Prostate gland (tissue), 2 donors: Measurements from ENCODE around the gene FARP1.

Source experiments
- POLR2A ChIP-seq: fragments of 450-650 bp; IDR thresholded peaks from one replicate; pipeline ENCODE4 v1.6.1; 2016; ENCODE audit warnings: antibody characterized with exemption, mild to moderate bottlenecking
- TF ChIP-seq, protein P1 (sequence below), 4 experiments: fragments of 200-600 bp in 2 of 4; fragments of 450-650 bp in 2 of 4; sonication (generic) in 2 of 4; IDR thresholded peaks; 1 replicate in 3 of 4; 2 replicates in 1 of 4; pipeline ENCODE4 v1.5.1; 2016 to 2019; ENCODE audit warnings: antibody characterized with exemption in 4 of 4, mild to moderate bottlenecking in 2 of 4, moderate library complexity in 2 of 4

DNA sequence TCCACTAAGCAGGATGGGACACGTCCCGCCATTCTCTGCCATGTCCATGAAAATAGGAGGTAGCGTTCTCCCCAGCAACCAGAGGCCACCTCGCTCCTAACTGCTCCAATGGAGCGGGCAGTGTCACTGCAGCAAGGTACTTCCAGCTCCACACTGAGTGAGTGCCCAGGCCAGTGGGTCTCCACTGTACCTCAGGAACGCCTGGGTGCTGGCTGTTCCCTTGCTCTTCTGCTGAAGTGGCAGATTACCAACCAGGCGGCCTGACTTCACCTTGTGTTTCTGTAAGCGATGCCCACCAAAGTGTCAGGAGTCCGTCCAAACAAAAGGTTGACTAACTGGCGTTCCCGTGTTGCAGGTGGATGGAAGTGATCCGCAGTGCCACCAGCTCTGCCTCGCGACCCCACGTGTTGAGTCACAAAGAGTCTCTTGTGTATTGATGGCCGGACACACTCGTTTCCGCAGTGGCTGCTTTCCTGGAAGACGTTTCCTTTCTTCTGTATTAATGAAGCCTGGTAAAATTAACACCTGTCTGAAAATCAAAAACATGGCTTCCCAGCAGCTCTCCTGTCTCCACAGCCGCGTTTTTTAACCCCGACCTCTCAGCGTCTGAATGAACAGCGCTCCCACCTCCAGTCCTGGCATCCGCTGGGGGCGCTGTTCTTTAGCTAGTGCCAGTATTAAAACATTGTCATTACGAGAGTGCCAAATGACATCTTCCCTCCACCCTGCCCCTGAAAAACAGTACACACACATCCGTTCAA lies 305.2 kb downstream of the FARP1 start:
- TF ChIP-seq, protein P1, sequence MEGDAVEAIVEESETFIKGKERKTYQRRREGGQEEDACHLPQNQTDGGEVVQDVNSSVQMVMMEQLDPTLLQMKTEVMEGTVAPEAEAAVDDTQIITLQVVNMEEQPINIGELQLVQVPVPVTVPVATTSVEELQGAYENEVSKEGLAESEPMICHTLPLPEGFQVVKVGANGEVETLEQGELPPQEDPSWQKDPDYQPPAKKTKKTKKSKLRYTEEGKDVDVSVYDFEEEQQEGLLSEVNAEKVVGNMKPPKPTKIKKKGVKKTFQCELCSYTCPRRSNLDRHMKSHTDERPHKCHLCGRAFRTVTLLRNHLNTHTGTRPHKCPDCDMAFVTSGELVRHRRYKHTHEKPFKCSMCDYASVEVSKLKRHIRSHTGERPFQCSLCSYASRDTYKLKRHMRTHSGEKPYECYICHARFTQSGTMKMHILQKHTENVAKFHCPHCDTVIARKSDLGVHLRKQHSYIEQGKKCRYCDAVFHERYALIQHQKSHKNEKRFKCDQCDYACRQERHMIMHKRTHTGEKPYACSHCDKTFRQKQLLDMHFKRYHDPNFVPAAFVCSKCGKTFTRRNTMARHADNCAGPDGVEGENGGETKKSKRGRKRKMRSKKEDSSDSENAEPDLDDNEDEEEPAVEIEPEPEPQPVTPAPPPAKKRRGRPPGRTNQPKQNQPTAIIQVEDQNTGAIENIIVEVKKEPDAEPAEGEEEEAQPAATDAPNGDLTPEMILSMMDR (IDR thresholded peaks at IDR 0.05), result peak; percentile 32 to 62 (median 58)
- TF ChIP-seq POLR2A, result no peak
